ENCODE results near the gene WDR7.
A peak's percentile ranks its signal among the peaks of the same experiment; 100 is the strongest.

WDR7 gene

GRCh38 chr18:56988022-56988421 is 336.9 kb downstream of the WDR7 start:
- no peak for DNase-seq (ENCODE audit: low read depth, low spot score)

- no peak for DNase-seq (ENCODE audit: low read depth, low spot score)
Measured at GRCh38 chr18:56990678-56991077, 339.5 kb downstream of the WDR7 start.

- no peak for DNase-seq (ENCODE audit: low read depth, low spot score)
Measured at GRCh38 chr18:56992777-56993176, 341.6 kb downstream of the WDR7 start.

- no peak for DNase-seq (ENCODE audit: low read depth, low spot score)
Measured at GRCh38 chr18:56995579-56996188, 344.5 kb downstream of the WDR7 start.

- DNase-seq (ENCODE audit: low read depth, low spot score): no peak
Measured at GRCh38 chr18:56997200-56997599, 346.0 kb downstream of the WDR7 start.

GRCh38 chr18:56999823-57000222 is 348.7 kb downstream of the WDR7 start:
- DNase-seq (ENCODE audit: low read depth, low spot score): no peak

- no peak for DNase-seq (ENCODE audit: low read depth, low spot score)
Measured at GRCh38 chr18:57002627-57003026, 351.5 kb downstream of the WDR7 start.

GRCh38 chr18:57003342-57003741 is 352.2 kb downstream of the WDR7 start:
- DNase-seq (ENCODE audit: low read depth, low spot score): no peak

- DNase-seq (ENCODE audit: low read depth, low spot score): no peak
Measured at GRCh38 chr18:57004366-57005121, 353.4 kb downstream of the WDR7 start.

GRCh38 chr18:57008001-57008686 is 357.0 kb downstream of the WDR7 start:
- no peak for DNase-seq (ENCODE audit: low read depth, low spot score)

GRCh38 chr18:57009844-57010243 is 358.7 kb downstream of the WDR7 start:
- no peak for DNase-seq (ENCODE audit: low read depth, low spot score)

GRCh38 chr18:57014772-57015413 is 363.7 kb downstream of the WDR7 start:
- DNase-seq (ENCODE audit: low read depth, low spot score): no peak

GRCh38 chr18:57015451-57015850 is 364.3 kb downstream of the WDR7 start:
- no peak for DNase-seq (ENCODE audit: low read depth, low spot score)

GRCh38 chr18:57018845-57019244 is 367.7 kb downstream of the WDR7 start:
- no peak for DNase-seq (ENCODE audit: low read depth, low spot score)

GRCh38 chr18:57022716-57023115 is 371.6 kb downstream of the WDR7 start:
- DNase-seq (ENCODE audit: low read depth, low spot score): no peak

GRCh38 chr18:57023275-57023882 is 372.2 kb downstream of the WDR7 start:
- DNase-seq (ENCODE audit: low read depth, low spot score): no peak

GRCh38 chr18:57025540-57025939 is 374.4 kb downstream of the WDR7 start:
- no peak for DNase-seq (ENCODE audit: low read depth, low spot score)

GRCh38 chr18:57026316-57026715 is 375.2 kb downstream of the WDR7 start:
- DNase-seq (ENCODE audit: low read depth, low spot score): no peak

GRCh38 chr18:57027190-57027708 is 376.1 kb downstream of the WDR7 start:
- DNase-seq (ENCODE audit: low read depth, low spot score): no peak

GRCh38 chr18:57029761-57030160 is 378.6 kb downstream of the WDR7 start:
- peak; percentile 62 for DNase-seq (ENCODE audit: low read depth, low spot score)

- DNase-seq (ENCODE audit: low read depth, low spot score): no peak
Measured at GRCh38 chr18:57030417-57030816, 379.3 kb downstream of the WDR7 start.

GRCh38 chr18:57035590-57035989 is 384.4 kb downstream of the WDR7 start:
- DNase-seq (ENCODE audit: low read depth, low spot score): no peak
